Vagina (tissue), 2 donors: Measurements from ENCODE around the gene CASZ1.

ENCODE experiments used
- CTCF ChIP-seq, 3 experiments: fragments of 450-650 bp in 2 of 3; fragments of 200-600 bp in 1 of 3; sonication (generic) in 1 of 3; IDR thresholded peaks; one replicate each; pipeline ENCODE4 v1.5.1; 2017 to 2019; ENCODE audit warnings: antibody characterized with exemption in 3 of 3, mild to moderate bottlenecking in 2 of 3, moderate library complexity in 2 of 3
- POLR2A ChIP-seq, 2 donors: fragments of 450-650 bp; IDR thresholded peaks; one replicate each; pipeline ENCODE4 v1.6.1; 2017; ENCODE audit warnings: antibody characterized with exemption in 2 of 2, mild to moderate bottlenecking in 2 of 2, moderate library complexity in 2 of 2
- POLR2AphosphoS5 ChIP-seq, 2 donors: sonication (generic); formaldehyde crosslinking; IDR thresholded peaks; one replicate each; pipeline ENCODE4 v1.9.0; 2017; ENCODE audit warnings: antibody characterized with exemption in 2 of 2, mild to moderate bottlenecking in 2 of 2, low read depth in 1 of 2; ENCODE audit not compliant: insufficient read depth in 1 of 2

DNA sequence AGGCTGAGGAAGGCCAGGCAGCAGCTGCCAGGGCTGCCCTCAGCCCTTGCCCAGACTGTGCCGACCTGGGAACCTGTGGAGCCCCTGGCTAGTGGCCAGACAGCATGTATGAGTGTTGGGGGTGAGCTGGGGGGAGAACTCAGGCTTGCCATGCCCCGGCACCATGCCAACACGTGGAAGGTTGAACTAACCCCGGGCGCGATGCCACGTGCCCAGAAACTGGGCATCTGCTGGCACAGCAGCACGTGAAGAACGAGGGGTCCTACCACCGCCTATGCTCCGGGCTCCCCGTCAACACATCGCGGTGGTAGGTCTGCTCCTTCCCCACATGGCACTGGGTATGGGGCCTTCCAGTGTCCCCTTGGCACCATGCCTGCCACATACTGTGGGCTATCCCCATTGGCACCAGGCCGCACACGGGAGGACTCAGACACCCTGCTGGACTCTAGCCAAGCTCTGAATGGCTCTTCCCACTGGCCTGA is 68.7 kb downstream of the CASZ1 start:
- TF ChIP-seq POLR2AphosphoS5 (IDR thresholded peaks at IDR 0.05; ENCODE audit: insufficient read depth in 1 of 2, low read depth in 1 of 2) (no peak), CTCF (IDR thresholded peaks at IDR 0.05) (no peak), POLR2A (IDR thresholded peaks at IDR 0.05) (no peak)
